GM12878 (cell line): Measurements from ENCODE around the gene RBL2. TPM values are rescaled to one million over a fixed set of nuclear protein-coding genes. Genes with fewer than 3 reads are reported as not detected.

ENCODE experiments used
- ATAC-seq: fragments of 200-7000 bp; cut with Tn5 transposase; 3 replicates; pipeline ENCODE4 v1.9.1; 2020; ENCODE audit warnings: mild to moderate bottlenecking, moderate library complexity
- BruUV-seq: library from RNA; stranded (reverse); fragments of 400-500 nt; replicated peaks from 2 replicates; lab custom pipeline; 2021; lab: Mats Ljungman, UMichigan
- CTCF ChIA-PET: fragments of 300-600 bp; sonication (Branson Sonifier 250); formaldehyde crosslinking; extraction: SDS; loops from one replicate; lab custom pipeline; 2021; ENCODE audit warnings: inconsistent platforms; lab: Yijun Ruan, JAX
- POLR2A ChIA-PET: fragments of 350-600 bp; formaldehyde crosslinking; extraction: SDS; loops from one replicate; lab custom pipeline; 2021; ENCODE audit warnings: inconsistent platforms; lab: Charles Lee
- RAD21 ChIA-PET: fragments of 300-600 bp; sonication (Branson Sonifier 250); formaldehyde crosslinking; loops from one replicate; lab custom pipeline; 2023; ENCODE audit warnings: antibody characterized with exemption; ENCODE audit not compliant: unreplicated experiment; lab: Charles Lee
- SMC1A ChIA-PET: fragments of 300-600 bp; sonication (Branson Sonifier 250); formaldehyde crosslinking; loops from one replicate; lab custom pipeline; 2023; ENCODE audit not compliant: unreplicated experiment, uncharacterized antibody; lab: Charles Lee
- DNase-seq: peaks from one replicate; pipeline ENCODE4 v3.0.0-alpha.2; 2011; ENCODE audit warnings: low read depth, low spot score
- FAIRE-seq: peaks from 3 replicates; lab custom pipeline; 2011; peaks lifted over from hg19 to GRCh38; lab: Jason Lieb, UNC
- H2AFZ ChIP-seq: 2 replicates; pipeline ENCODE4 v1.6.0; 2011; ENCODE audit warnings: low read depth, low read length, control low read depth; ENCODE audit not compliant: control insufficient read depth
- H3K27ac ChIP-seq: 2 replicates; pipeline ENCODE4 v1.5.1; 2011; ENCODE audit warnings: control low read depth; ENCODE audit not compliant: control insufficient read depth, insufficient read depth
- H3K27me3 ChIP-seq, 2 experiments: replicated peaks in 1 of 2; 2 replicates each; pipeline versions ENCODE4 v1.6.0 to v1.6.1; 2011; ENCODE audit warnings: low read length in 1 of 2; ENCODE audit not compliant: control insufficient read depth in 2 of 2, insufficient read depth in 2 of 2
- H3K36me3 ChIP-seq, 2 experiments: 2 replicates each; pipeline ENCODE4 v1.5.1; 2011; ENCODE audit warnings: low read length in 1 of 2; ENCODE audit not compliant: control insufficient read depth in 2 of 2, insufficient read depth in 2 of 2
- H3K4me1 ChIP-seq: 2 replicates; pipeline ENCODE4 v1.6.1; 2011; ENCODE audit warnings: mild to moderate bottlenecking, low read length, moderate library complexity, mixed read lengths; ENCODE audit not compliant: control insufficient read depth, insufficient read depth
- H3K4me2 ChIP-seq: 2 replicates; pipeline ENCODE4 v1.6.0; 2011; ENCODE audit warnings: control low read depth; ENCODE audit not compliant: control insufficient read depth, insufficient read depth
- H3K4me3 ChIP-seq: fragments of 200-600 bp; sonication (generic); 2 replicates; pipeline ENCODE4 v1.5.1; 2016
- H3K79me2 ChIP-seq: 2 replicates; pipeline ENCODE4 v1.6.0; 2011; ENCODE audit warnings: low read length; ENCODE audit not compliant: control insufficient read depth, insufficient read depth
- H3K9ac ChIP-seq: 2 replicates; pipeline ENCODE4 v1.8.0; 2011; ENCODE audit warnings: low read length, control low read depth, mixed read lengths; ENCODE audit not compliant: control insufficient read depth, insufficient read depth
- H3K9me3 ChIP-seq: replicated peaks from 3 replicates; pipeline ENCODE4 v1.5.1; 2011; ENCODE audit warnings: mild to moderate bottlenecking, low read length; ENCODE audit not compliant: control insufficient read depth, insufficient read depth
- H4K20me1 ChIP-seq: 2 replicates; pipeline ENCODE4 v1.6.0; 2011; ENCODE audit not compliant: control insufficient read depth, insufficient read depth
- BMI1 ChIP-seq: fragments of 450-650 bp; IDR thresholded peaks from 2 replicates; pipeline ENCODE4 v1.6.1; 2016; ENCODE audit warnings: mild to moderate bottlenecking, moderate library complexity, borderline replicate concordance
- MXI1 ChIP-seq: fragments of 150-350 bp; IDR thresholded peaks from 2 replicates; pipeline ENCODE4 v1.6.1; 2011; ENCODE audit warnings: low read depth, mild to moderate bottlenecking, inconsistent platforms, low read length, improper control_type of control experiment
- POU2F2 ChIP-seq: IDR thresholded peaks from 3 replicates; pipeline ENCODE4 v1.6.1; 2011; ENCODE audit warnings: low read depth, mild to moderate bottlenecking, low read length, borderline replicate concordance
- RBBP5 ChIP-seq: fragments of 200-600 bp; sonication (generic); conservative IDR thresholded peaks from 2 replicates; pipeline ENCODE4 v1.6.1; 2016
- SIX5 ChIP-seq: IDR thresholded peaks from 2 replicates; pipeline ENCODE4 v1.6.1; 2011; ENCODE audit warnings: mild to moderate bottlenecking, low read depth, low read length, moderate library complexity; ENCODE audit not compliant: severe bottlenecking
- SMC3 ChIP-seq: IDR thresholded peaks from 2 replicates; pipeline ENCODE4 v1.6.1; 2011; ENCODE audit warnings: low read length, improper control_type of control experiment, borderline replicate concordance
- STAT1 ChIP-seq: fragments of 450-650 bp; conservative IDR thresholded peaks from 2 replicates; pipeline ENCODE4 v1.6.1; 2014; ENCODE audit warnings: antibody characterized with exemption, mild to moderate bottlenecking
- TBL1XR1 ChIP-seq: IDR thresholded peaks from 2 replicates; pipeline ENCODE4 v1.6.1; 2012; ENCODE audit warnings: low read depth, low read length, improper control_type of control experiment
- WGBS: methylation state at CpG from one replicate; pipeline ENCODE4 v1.1.6; 2016; ENCODE audit warnings: low lambda C conversion rate; ENCODE audit not compliant: insufficient replicate concordance, insufficient coverage; ENCODE audit errors: missing lambda C conversion rate; 5-methylcytosine and 5-hydroxymethylcytosine counted together
- in situ Hi-C: fragments of 300-500 bp; cut with MboI; formaldehyde crosslinking; loops from 9 replicates; pipeline ENCODE4 v1.14.3; 2018; ENCODE audit warnings: mixed read lengths
- intact Hi-C: fragments of 100-400 bp; cut with micrococcal nuclease; formaldehyde crosslinking; loops from one replicate; pipeline ENCODE4 v1.14.2; 2022; ENCODE audit not compliant: unreplicated experiment
- polyA plus RNA-seq, 11 experiments: library from polyadenylated mRNA; depleted of rRNA in 4 of 11; unstranded in 6 of 11; stranded (reverse) in 5 of 11; fragments of >200 nt; fragmentation: Nextera tagmentation in 4 of 11; fragmentation: Illumina TruSeq in 1 of 11; extraction: Ambion mirVana in 4 of 11; extraction: Trizol in 1 of 11; gene quantifications; 1 replicate in 1 of 11; 2 replicates in 10 of 11; pipeline versions ENCODE4 v1.2.1 to v1.2.3, GENCODE V29; 2011 to 2016; ENCODE audit warnings: inconsistent platforms in 2 of 11, missing spikeins in 2 of 11, low read depth in 1 of 11
- total RNA-seq, 4 experiments: library from RNA; depleted of rRNA in 3 of 4; stranded (reverse); fragments of >200 nt in 3 of 4; fragmentation: Illumina TruSeq in 1 of 4; extraction: Trizol in 1 of 4; gene quantifications; 2 replicates each; pipeline versions ENCODE4 v1.2.1 to v1.2.3, GENCODE V29; 2013 to 2021
- TF ChIP-seq, protein P1 (sequence below): IDR thresholded peaks from 2 replicates; pipeline ENCODE4 v1.6.1; 2011; ENCODE audit warnings: low read depth, mild to moderate bottlenecking, low read length, moderate library complexity, borderline replicate concordance; ENCODE audit errors: extremely low read depth
- TF ChIP-seq, protein P2 (sequence below): IDR thresholded peaks from 2 replicates; pipeline ENCODE4 v1.6.1; 2012; ENCODE audit warnings: low read length, inconsistent platforms
- TF ChIP-seq, protein P3 (sequence below): IDR thresholded peaks from 2 replicates; pipeline ENCODE4 v1.6.1; 2012; ENCODE audit warnings: low read depth, low read length, improper control_type of control experiment
- TF ChIP-seq, protein P4 (sequence below), 3 experiments: IDR thresholded peaks in 2 of 3; conservative IDR thresholded peaks in 1 of 3; 2 replicates each; pipeline ENCODE4 v1.5.1; 2011; ENCODE audit warnings: low read depth in 3 of 3, low read length in 3 of 3, mild to moderate bottlenecking in 3 of 3, control low read depth in 2 of 3, moderate library complexity in 2 of 3, inconsistent platforms in 1 of 3, mixed read lengths in 1 of 3; ENCODE audit not compliant: control insufficient read depth in 2 of 3, insufficient read depth in 1 of 3; ENCODE audit errors: extremely low read depth in 1 of 3

The RBL2 gene
- total and polyA plus RNA-seq, 10 of the 15 experiments (the other 5 are each of a cell fraction or from before 2014, with no cell fraction given) = 10.0 to 107 (median 39.0) TPM

DNA sequence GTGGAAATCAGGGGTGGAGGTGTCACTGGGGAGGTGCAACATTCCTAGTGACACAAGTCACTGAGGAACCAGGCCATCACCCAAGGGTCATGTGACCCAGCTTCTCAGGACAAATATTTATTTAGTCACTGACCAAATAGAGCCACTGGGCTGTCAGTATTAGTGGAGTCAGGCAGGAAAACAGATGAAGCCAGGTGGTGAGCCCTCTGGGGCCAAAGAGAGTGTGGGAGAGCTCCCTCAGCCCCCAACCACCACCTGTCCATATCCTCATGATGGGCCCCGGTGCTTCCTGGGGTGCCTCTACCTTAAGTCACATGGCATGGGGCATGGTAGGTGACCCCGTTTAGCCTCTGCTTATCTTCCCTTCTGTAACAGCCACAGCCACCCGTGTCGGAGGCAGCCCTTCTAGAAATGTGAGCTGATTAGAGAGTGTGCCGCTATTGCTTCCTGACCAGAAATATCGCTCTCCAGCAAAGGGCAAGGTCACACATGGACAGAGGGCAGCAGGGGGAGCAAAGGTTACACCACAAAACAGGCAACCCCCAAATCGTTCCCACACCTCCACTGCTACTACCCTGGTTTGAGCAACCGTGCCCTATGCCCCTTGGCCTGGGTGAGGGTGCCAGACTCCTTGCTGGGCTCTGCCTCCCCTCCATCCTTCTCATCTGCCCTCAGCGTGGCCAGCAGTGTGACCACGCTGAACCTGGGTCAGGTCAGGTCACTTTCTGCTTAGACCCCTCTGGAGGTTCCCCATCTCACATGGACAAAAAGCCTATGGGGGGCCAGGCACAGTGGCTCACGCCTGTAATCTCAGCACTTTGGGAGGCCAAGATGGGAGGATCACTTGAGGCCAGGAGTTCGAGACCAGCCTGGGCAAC is 77.4 kb downstream of the RBL2 start:
- POLR2A ChIA-PET = no interaction called here
- TF ChIP-seq, protein P1, sequence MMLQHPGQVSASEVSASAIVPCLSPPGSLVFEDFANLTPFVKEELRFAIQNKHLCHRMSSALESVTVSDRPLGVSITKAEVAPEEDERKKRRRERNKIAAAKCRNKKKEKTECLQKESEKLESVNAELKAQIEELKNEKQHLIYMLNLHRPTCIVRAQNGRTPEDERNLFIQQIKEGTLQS = no peak
- TF ChIP-seq TBL1XR1 (no peak), SIX5 (no peak), MXI1 (no peak), BMI1 (no peak), STAT1 (no peak), SMC3 (no peak), RBBP5 (no peak), POU2F2 (no peak)
- TF ChIP-seq, protein P2, sequence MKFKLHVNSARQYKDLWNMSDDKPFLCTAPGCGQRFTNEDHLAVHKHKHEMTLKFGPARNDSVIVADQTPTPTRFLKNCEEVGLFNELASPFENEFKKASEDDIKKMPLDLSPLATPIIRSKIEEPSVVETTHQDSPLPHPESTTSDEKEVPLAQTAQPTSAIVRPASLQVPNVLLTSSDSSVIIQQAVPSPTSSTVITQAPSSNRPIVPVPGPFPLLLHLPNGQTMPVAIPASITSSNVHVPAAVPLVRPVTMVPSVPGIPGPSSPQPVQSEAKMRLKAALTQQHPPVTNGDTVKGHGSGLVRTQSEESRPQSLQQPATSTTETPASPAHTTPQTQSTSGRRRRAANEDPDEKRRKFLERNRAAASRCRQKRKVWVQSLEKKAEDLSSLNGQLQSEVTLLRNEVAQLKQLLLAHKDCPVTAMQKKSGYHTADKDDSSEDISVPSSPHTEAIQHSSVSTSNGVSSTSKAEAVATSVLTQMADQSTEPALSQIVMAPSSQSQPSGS = no peak
- TF ChIP-seq, protein P3, sequence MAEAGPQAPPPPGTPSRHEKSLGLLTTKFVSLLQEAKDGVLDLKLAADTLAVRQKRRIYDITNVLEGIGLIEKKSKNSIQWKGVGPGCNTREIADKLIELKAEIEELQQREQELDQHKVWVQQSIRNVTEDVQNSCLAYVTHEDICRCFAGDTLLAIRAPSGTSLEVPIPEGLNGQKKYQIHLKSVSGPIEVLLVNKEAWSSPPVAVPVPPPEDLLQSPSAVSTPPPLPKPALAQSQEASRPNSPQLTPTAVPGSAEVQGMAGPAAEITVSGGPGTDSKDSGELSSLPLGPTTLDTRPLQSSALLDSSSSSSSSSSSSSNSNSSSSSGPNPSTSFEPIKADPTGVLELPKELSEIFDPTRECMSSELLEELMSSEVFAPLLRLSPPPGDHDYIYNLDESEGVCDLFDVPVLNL = no peak
- TF ChIP-seq, protein P4, sequence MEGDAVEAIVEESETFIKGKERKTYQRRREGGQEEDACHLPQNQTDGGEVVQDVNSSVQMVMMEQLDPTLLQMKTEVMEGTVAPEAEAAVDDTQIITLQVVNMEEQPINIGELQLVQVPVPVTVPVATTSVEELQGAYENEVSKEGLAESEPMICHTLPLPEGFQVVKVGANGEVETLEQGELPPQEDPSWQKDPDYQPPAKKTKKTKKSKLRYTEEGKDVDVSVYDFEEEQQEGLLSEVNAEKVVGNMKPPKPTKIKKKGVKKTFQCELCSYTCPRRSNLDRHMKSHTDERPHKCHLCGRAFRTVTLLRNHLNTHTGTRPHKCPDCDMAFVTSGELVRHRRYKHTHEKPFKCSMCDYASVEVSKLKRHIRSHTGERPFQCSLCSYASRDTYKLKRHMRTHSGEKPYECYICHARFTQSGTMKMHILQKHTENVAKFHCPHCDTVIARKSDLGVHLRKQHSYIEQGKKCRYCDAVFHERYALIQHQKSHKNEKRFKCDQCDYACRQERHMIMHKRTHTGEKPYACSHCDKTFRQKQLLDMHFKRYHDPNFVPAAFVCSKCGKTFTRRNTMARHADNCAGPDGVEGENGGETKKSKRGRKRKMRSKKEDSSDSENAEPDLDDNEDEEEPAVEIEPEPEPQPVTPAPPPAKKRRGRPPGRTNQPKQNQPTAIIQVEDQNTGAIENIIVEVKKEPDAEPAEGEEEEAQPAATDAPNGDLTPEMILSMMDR (IDR thresholded peaks at IDR 0.05 in 2 of 3, conservative IDR thresholded peaks at IDR 0.05 in 1 of 3; ENCODE audit: control insufficient read depth in 2 of 3, extremely low read depth in 1 of 3, insufficient read depth in 1 of 3, low read depth in 3 of 3, low read length in 3 of 3) = no peak
- Histone ChIP-seq H3K79me2 (no peaks in the 10 kb centered on the region), H3K9me3 (peaks cover 5% of the 10 kb centered on the region; the same call in 1 of the 3 replicates), H3K27me3 (no peaks in the 10 kb centered on the region), H3K27ac (no peak overlapping the region), H3K4me1 (peaks cover 3% of the 10 kb centered on the region; the same call in 1 of the 2 replicates), H4K20me1 (no peaks in the 10 kb centered on the region), H3K36me3 (no peaks in the 10 kb centered on the region), H3K4me3 (no peak overlapping the region), H2AFZ (no peak overlapping the region), H3K4me2 (no peak overlapping the region), H3K9ac (no peak overlapping the region)
- WGBS = 71% methylated on average over 12 of the region's 12 CpGs
- intact Hi-C loops (loop anchor here (2.0 to 10.0 kb wide), 3 partner anchors 35 to 193 kb away; partner anchors contain the start of genes FTO, RBL2 and RPGRIP1L), in situ Hi-C loops (no loop called here)
- SMC1A ChIA-PET = no interaction called here
- RAD21 ChIA-PET = interaction anchor here (1.0 to 1.5 kb wide), 2 partner anchors 35 to 37 kb away, joined by 3 to 5 read pairs; no protein-coding TSS in a partner anchor
- CTCF ChIA-PET = interaction anchor here (1.0 to 1.9 kb wide), 3 partner anchors 34 to 38 kb away, joined by 4 to 6 read pairs (median 5); no protein-coding TSS in a partner anchor
- DNase-seq = no peak
- no peak for ATAC-seq
- BruUV-seq = no TSS peak
- no peak for FAIRE-seq
